GM12892 (cell line): ENCODE results near the gene ARHGAP10.

Experiments
- DNase-seq: peaks from one replicate; pipeline ENCODE4 v3.0.0; 2011; ENCODE audit not compliant: insufficient read length
- FAIRE-seq: peaks from 2 replicates; lab custom pipeline; 2011; peaks lifted over from hg19 to GRCh38; lab: Jason Lieb, UNC
- POLR2A ChIP-seq: IDR thresholded peaks from 2 replicates; pipeline ENCODE4 v1.6.1; 2011; ENCODE audit warnings: low read depth, low read length, control low read depth
- POLR2AphosphoS5 ChIP-seq: IDR thresholded peaks from 2 replicates; pipeline ENCODE4 v1.6.1; 2011; ENCODE audit warnings: low read depth, low read length, control low read depth
- TAF1 ChIP-seq: IDR thresholded peaks from 2 replicates; pipeline ENCODE4 v1.6.1; 2011; ENCODE audit warnings: low read depth, mild to moderate bottlenecking, control low read depth, low read length, borderline replicate concordance

The ARHGAP10 gene

DNA sequence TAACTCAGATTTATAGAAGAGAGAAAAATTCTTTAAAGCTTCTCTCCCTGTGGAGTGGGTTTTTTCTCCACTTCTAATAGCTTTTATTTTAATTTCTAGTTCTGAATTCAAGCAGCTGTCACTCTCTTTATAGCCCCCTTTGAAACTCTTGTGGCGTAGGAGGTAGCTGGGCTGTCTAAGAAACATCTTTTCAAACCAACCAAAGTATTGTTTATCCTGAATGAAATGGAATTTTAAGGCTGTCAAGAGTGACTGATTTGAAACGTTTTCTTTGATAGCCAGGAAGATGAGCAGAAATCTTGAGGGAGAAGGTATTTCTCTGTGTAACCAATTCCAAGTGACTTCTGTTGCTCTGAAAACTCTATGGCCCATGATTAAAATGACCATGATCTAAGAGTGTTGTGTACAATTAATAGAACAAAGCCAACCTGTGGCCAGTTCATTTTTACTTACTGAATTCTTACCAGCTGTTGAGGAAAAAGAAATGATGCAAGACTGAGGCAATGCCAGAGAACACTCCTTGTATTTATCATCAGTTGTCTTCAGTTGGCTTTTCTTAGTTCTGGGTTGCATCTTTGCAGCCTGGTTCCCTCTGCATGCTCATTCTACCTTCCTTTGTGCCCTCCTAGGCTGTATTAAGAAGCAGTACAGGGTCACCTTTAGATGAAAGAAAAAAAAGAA, 298.4 kb downstream of the ARHGAP10 start:
- TF ChIP-seq POLR2A: no peak
- TF ChIP-seq TAF1: no peak
- no peak for TF ChIP-seq POLR2AphosphoS5
- DNase-seq (no peak), FAIRE-seq (no peak)

DNA sequence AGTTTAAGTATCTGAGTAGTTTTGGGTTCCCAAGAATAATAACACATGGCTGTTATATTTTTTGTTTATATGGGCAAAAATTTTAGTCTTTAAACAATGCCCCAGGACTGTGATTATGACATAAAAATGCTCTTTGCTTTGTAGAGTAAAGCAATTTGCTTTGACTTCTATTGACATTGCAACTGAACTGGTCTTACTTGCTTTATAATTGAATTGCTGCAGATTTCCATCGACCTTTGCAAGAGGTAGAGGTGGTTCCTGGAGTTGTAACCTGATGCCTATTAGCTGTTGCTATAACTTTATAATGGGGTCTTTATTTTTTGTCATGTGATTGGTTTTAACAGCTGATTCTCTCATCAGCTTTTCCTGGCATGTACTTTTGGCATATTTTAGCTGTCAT, 302.9 kb downstream of the ARHGAP10 start:
- no peak for FAIRE-seq
- TF ChIP-seq POLR2A (no peak), TAF1 (no peak), POLR2AphosphoS5 (no peak)
- DNase-seq: no peak

DNA sequence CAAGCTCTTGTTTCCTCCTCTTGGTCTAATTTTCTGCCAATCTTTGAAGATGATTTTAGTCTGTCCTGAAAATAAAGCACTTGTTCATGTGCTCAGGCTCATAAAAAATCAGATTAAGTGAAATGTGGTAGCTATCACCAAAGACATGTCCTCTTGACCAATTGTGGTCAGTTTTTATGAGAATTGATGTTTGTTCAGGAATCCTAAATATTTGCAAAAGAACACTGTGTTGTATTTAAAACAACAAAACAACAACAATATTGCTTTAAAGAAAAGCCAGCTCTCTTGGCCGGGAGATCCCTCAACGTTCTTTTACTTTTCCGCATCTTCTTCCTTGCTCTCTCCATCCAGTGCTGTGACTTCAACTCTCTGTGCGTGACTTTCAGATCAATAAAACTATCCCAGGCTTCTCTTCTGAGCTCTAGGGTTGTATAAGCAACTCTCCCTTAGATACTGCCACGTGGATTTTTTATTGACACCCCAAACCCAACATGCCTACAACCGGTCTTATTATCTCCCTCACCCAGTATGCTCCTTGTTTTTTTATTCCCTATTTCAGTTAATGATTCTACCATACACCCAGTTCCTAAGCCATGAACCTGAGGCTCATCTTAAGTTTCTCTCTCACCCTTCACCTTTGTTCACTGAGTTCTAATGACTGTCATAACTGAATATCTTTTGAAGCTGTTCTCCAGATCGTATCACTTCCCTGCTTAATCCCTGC, 309.9 kb downstream of the ARHGAP10 start:
- no peak for FAIRE-seq
- TF ChIP-seq TAF1 (no peak), POLR2A (no peak), POLR2AphosphoS5 (no peak)
- no peak for DNase-seq

DNA sequence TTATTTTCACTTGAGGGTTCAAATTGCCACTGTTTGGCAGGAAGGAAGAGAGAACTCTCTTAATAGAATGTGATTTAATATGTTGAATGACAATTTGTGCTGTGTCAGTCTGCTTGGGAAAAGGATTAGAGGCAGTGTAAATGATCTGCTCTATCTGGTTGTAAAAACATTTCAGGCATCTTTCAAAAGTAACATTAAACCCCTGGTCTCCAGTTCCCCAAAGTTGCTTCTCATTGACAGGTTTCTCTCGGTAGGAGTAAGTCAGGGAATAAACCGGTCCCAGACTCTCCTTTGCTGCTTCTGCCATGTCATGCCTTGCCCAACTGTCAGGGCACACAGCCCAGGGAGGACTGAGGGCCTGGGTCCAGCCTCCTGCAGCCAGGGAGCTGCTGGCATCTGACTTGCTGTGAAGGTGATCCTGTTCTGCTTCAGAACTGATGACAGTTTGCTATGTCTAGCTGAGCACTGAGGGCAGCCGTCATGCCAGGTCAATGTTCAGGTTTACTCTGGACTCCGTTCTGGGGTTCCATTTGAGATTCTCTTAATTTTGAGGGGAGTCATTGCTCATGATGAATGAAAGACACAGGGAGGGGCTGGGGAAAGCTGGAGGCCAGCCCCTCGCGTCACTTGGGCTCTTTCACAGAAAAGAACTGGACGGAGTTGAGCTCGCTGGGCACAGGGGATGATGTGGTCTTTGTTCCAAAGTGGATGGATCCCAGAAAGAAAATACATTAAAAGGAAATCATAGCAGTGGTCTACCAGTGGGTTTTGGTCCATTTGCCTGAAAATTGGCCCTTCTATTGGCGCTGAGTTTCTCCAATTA, 312.4 kb downstream of the ARHGAP10 start:
- TF ChIP-seq POLR2A (no peak), TAF1 (no peak), POLR2AphosphoS5 (no peak)
- DNase-seq: no peak
- FAIRE-seq: no peak

DNA sequence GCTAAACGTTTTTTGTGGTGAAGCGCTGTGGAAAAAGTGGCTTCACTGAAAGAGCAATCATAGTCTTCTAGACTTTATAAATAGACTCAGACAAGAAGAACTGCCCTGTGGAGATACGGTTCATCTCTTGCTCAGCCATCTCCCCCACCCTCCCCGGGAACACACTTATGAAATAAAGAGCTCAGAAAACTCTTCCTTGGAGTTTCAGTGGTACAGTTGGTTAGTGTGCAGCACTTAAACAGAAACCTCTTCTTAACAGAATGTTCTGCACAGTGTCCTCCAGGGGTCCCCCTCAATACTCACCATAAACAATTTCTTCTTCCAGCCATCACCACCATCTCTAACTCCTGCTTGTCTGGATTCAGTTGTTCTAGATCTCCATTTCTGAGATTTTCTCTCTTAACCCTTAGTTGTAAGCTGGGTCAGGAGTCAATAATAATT, 313.0 kb downstream of the ARHGAP10 start:
- TF ChIP-seq TAF1 (no peak), POLR2A (no peak), POLR2AphosphoS5 (no peak)
- FAIRE-seq (peak; percentile 66), DNase-seq (peak; percentile 21)

DNA sequence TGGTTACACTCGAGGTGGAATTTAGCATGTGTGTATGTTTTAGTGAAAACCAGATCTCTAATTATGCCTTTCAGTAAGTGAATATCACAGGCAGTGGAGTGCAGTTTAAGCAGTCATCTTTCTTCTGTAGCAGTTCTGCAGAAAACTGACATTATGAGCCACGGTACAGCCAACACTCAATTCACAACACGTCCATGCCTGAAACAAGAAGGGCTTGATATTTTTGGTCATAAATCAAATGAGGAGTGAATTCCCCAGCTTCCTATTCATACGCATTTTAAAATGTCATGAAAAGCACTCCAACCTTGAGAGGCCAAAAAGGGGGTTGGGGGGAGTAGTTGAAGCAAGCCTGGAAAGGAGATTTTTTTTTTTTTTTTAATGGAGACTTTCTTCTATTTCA, 316.7 kb downstream of the ARHGAP10 start:
- no peak for FAIRE-seq
- TF ChIP-seq POLR2AphosphoS5 (no peak), TAF1 (no peak), POLR2A (no peak)

DNA sequence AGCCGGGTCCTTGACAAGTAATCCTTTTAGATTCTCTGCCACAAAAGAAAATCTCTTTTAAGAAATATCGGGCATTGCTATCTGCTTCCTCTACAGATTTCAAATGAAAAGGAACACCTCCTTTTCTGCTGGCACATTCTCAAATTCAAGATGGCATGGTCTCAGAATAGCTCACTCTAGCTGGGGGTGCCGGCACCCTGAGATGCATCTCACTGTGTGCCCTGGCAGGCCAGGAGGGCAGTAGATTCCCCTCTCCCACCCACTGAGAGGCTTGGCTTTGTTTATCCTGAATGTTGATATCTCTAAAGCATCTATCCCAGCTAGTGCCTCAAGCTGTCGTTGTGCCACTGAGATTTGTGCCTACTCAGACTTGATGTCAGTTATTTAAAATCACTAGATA, 319.5 kb downstream of the ARHGAP10 start:
- TF ChIP-seq TAF1: no peak
- TF ChIP-seq POLR2A: no peak
- TF ChIP-seq POLR2AphosphoS5: no peak
- no peak for DNase-seq
- FAIRE-seq: no peak

More for the DNA sequence above, 316.7 kb downstream of the ARHGAP10 start:
- no peak for DNase-seq

DNA sequence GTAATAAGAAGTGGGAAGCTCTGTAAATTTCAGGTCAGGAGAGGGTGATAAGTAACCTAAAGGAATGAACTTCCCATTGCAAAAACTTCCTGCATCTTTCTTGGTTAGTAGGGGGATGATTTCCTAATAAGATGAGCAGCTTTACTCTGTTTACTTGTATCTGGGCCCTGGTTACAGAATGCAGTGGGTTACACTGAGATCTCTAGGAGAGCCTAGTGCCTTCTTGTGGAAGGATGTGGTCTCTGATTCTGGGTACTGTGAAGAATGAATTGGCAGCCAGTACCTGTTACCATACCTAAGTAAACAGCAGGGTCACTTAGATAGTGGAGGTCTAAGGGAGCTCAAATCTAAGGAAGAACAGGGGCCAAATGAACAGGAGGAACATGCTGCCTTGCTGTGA, 320.6 kb downstream of the ARHGAP10 start:
- no peak for TF ChIP-seq TAF1
- no peak for TF ChIP-seq POLR2A
- TF ChIP-seq POLR2AphosphoS5: no peak
- no peak for DNase-seq
- FAIRE-seq: no peak

DNA sequence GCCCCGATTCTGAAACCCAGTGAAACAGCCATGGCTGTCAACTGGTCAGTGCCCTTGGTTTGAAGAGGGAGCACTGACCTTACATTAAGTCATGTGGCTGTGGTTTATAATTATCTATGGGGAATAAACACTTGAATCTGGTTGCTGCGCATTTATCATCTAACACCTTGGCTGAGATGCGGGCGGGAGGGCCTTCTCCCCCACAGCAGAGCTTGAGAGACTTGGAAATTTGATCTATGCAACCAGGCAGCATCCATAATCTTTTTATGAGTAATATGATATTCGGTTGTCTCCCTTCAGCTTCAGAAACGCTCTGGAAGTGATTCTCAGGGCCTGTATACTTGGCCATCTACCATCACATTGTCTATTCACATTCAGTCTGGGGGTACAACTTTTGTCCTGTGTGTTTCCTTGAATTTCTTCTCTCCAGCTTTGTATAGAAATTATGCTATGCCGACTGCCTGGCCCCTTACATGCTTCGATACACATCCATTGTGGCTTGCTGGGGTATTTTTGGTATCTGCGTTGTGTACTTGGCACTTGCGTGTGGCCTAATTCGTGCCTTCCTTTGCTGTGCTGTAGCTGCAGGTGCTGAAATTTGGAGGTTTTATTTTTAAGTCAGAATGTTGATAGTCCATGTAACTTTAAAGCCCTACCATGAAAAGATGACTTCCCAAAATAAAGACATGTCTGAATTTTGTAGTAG, 321.6 kb downstream of the ARHGAP10 start:
- DNase-seq (no peak), FAIRE-seq (no peak)
- TF ChIP-seq POLR2AphosphoS5: no peak

DNA sequence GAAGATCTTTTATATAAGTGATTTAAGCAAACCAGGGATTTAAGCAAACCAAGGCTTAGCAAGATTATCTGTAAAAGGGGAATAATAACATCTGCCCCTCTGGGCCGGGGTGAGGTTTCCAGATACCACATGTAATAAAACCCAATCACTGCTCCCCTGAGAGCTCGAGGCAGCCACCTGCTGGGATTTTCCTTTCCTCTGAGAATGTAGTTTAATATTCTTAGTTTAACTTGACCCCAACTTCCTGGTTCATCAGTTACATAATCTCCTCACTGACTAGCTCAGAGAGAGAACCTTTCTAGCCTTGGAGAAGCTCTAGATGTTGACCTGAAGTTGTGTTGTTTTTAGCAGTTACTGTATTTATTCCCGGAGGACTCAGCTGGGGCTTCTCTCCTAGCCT, 322.4 kb downstream of the ARHGAP10 start:
- FAIRE-seq: no peak
- no peak for TF ChIP-seq POLR2A
- no peak for TF ChIP-seq POLR2AphosphoS5
- TF ChIP-seq TAF1: no peak
- DNase-seq: no peak

DNA sequence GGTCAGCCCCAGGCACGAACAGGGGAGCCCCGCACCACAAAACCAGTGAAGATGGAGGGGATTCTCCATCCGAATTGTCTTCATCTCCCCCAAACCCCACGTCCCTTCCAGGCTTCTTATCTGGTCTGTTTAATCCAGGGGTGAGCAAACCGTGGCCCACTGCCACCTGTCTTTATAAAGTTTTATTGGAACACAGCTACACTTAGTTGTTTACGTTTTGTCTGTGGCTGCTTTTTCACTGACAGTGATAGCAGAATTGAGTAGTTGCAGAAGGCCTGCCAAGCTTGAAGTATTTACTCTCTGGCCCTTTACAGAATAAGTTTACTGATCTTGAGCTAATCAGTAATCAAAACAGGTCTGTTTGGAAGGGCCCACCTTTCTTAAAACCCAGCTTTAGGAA, 324.0 kb downstream of the ARHGAP10 start:
- FAIRE-seq (no peak), DNase-seq (no peak)
- no peak for TF ChIP-seq TAF1
- TF ChIP-seq POLR2A: no peak
- TF ChIP-seq POLR2AphosphoS5: no peak

DNA sequence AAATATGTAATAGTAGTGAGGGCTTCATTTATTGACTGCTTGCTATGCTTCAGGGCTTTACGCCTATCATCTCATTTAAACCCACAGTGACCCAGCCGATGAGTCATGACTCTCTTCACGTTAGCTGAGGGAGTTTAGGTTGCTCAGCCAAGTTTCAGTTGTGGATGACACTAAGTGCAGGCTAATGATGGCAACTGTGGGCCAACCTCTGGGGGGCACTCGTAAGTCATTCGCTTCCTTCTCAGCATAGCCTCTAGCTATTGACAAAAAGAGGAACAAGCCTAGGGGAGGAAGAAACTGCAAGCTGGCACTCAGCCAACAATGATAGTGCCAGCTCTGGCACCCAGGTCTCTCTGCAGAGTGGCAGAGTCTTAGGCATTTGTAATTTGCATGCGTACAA, 325.0 kb downstream of the ARHGAP10 start:
- FAIRE-seq (peak; percentile 98), DNase-seq (no peak)
- TF ChIP-seq TAF1: no peak
- no peak for TF ChIP-seq POLR2AphosphoS5
- no peak for TF ChIP-seq POLR2A
